ENCODE data around the gene HMGA1. TPM values are rescaled to one million over a fixed set of nuclear protein-coding genes. Genes with fewer than 3 reads are reported as not detected.

Gene HMGA1
- total RNA-seq, 4 donors from 2014 or later = 8.1 to 24.5 (median 18.1) TPM

DNA sequence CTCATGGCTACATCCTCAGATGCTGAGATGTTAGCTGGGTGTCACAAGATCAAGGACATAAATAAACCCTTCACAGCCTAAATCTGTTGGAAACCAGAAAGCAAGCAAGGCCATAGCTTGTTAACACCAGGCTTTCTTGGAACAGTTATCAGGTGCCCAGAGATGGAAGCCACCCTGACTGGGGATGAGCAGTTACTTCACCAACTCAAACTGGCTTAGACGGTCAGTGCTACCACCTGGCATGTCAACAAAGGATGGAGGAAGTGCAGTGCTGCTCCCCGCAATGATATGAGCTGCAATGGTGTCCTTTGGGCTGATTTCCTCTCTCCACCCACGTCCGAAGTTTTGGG, 41.1 kb downstream of the HMGA1 start:
- no peaks in the 10 kb centered on the region for H3K27me3 ChIP-seq
- no peak overlapping the region for H3K27ac ChIP-seq
- H3K36me3 ChIP-seq = peaks cover 0 to 32% of the 10 kb centered on the region in 2 donors
- no peak for ATAC-seq
- H3K9me3 ChIP-seq = no peaks in the 10 kb centered on the region
- no peak overlapping the region for H3K4me3 ChIP-seq
- TF ChIP-seq EP300 (IDR thresholded peaks at IDR 0.05) (no peak), POLR2A (IDR thresholded peaks at IDR 0.05) (no peak)
- peaks cover 0 to 11% (median 0%) of the 10 kb centered on the region in 3 donors for H3K4me1 ChIP-seq
- WGBS, 2 donors (ENCODE audit: low coverage in 1 of 2) = 88% methylated on average over 4 of the region's 4 CpGs; no CpG with 5 or more reads in 1 of the 2 donors

DNA sequence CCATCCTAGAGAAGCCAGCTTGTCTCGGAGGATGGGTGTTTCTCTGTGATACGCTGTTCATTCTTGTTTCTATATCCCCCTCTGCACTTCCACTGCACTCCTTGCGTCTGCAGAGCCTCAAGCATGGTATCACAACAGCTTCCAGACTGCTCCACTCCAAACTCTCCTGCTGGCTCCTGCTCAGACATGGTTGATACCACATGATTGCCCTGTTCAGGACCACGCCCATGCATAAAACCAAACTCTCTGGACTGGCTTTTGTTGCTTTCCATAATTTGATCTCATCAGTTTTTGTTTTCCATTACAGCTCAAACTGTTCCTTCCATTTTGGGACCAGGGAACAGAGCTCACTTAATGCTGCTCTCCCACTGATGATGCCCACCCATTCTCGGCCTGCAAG, 42.2 kb downstream of the HMGA1 start:
- no peaks in the 10 kb centered on the region for H3K27me3 ChIP-seq
- TF ChIP-seq, protein P1, sequence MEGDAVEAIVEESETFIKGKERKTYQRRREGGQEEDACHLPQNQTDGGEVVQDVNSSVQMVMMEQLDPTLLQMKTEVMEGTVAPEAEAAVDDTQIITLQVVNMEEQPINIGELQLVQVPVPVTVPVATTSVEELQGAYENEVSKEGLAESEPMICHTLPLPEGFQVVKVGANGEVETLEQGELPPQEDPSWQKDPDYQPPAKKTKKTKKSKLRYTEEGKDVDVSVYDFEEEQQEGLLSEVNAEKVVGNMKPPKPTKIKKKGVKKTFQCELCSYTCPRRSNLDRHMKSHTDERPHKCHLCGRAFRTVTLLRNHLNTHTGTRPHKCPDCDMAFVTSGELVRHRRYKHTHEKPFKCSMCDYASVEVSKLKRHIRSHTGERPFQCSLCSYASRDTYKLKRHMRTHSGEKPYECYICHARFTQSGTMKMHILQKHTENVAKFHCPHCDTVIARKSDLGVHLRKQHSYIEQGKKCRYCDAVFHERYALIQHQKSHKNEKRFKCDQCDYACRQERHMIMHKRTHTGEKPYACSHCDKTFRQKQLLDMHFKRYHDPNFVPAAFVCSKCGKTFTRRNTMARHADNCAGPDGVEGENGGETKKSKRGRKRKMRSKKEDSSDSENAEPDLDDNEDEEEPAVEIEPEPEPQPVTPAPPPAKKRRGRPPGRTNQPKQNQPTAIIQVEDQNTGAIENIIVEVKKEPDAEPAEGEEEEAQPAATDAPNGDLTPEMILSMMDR (IDR thresholded peaks at IDR 0.05) = no peak
- TF ChIP-seq POLR2AphosphoS5 (IDR thresholded peaks at IDR 0.05) (no peak), EP300 (IDR thresholded peaks at IDR 0.05) (no peak), POLR2A (IDR thresholded peaks at IDR 0.05) (no peak)
- H3K4me1 ChIP-seq = peaks cover 0 to 18% (median 0%) of the 10 kb centered on the region in 3 donors
- peaks cover 0 to 37% of the 10 kb centered on the region in 2 donors for H3K36me3 ChIP-seq
- no peak overlapping the region for H3K4me3 ChIP-seq
- H3K9me3 ChIP-seq = no peaks in the 10 kb centered on the region
- WGBS, 2 donors (ENCODE audit: low coverage in 1 of 2) = 85 to 100% methylated on average over 4 to 5 of the region's 5 CpGs
- no peak for ATAC-seq
- H3K27ac ChIP-seq = no peak overlapping the region

DNA sequence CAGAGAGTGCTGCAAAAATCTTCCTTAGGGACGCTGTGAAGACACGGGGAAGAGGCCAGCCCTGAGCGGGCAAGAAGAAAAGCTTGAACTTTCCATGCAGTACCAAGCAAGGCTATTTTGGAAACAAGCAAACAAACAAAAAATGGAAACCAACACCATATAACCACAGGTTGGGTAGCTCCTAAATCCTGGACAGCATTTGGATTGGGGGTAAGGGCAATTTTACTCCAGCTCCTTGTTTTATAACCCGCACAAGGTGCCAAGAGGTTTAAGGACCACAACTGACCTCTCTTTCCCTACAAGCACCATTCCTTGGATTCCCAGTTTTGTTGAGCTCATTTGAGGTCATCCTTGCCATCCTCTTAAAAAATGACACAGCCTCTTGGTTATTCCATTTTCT, 43.5 kb downstream of the HMGA1 start:
- 78 to 100% methylated on average over 1 to 4 of the region's 4 CpGs for WGBS, 2 donors (ENCODE audit: low coverage in 1 of 2)
- TF ChIP-seq EP300 (IDR thresholded peaks at IDR 0.05) = no peak
- no peak for TF ChIP-seq POLR2AphosphoS5 (IDR thresholded peaks at IDR 0.05)
- no peak overlapping the region for H3K4me3 ChIP-seq
- peaks cover 0 to 45% of the 10 kb centered on the region in 2 donors for H3K36me3 ChIP-seq
- no peak for ATAC-seq
- H3K27ac ChIP-seq = no peak overlapping the region
- no peaks in the 10 kb centered on the region for H3K9me3 ChIP-seq
- H3K27me3 ChIP-seq = no peaks in the 10 kb centered on the region
- peaks cover 0 to 24% (median 1%) of the 10 kb centered on the region in 3 donors for H3K4me1 ChIP-seq

DNA sequence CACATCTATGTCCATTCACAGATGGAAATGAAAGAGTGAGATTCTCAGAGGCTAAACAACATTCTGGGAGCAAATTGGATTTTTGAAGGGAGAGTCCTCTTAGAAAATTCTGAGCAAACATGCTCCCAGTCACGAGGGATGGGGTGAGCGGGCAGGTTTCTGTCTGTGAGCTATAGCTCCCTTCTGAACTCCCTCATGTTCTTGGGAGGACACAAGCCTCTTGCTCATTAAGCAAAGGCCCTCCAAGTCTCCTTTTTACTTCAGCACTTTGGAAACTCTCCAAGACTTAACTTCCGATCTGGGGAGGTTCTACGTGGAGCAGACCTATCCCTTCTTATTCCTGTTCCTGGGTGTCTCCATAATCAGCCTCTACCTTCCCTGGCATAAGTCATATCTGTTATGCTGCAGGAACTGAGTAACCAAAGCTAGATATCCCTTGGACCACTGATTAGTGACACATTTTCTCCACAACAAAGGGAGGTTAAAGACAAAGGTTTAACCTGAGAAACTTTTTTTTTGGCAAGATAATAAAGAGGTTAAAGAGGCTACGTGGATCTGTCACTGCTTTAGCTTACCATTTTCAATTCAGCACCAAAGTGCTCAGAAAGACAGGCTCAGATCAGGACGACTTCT, 45.1 kb downstream of the HMGA1 start:
- TF ChIP-seq EP300 (IDR thresholded peaks at IDR 0.05) (no peak), POLR2AphosphoS5 (IDR thresholded peaks at IDR 0.05) (no peak), POLR2A (IDR thresholded peaks at IDR 0.05) (no peak)
- TF ChIP-seq, protein P1 (IDR thresholded peaks at IDR 0.05) = no peak
- Histone ChIP-seq H3K27ac (no peak overlapping the region), H3K4me3 (no peak overlapping the region), H3K36me3 (peaks cover 0 to 45% of the 10 kb centered on the region in 2 donors), H3K9me3 (no peaks in the 10 kb centered on the region), H3K27me3 (no peaks in the 10 kb centered on the region), H3K4me1 (peaks cover 0 to 31% (median 3%) of the 10 kb centered on the region in 3 donors)
- ATAC-seq = no peak
- 78 to 90% methylated on average over 5 to 6 of the region's 6 CpGs for WGBS, 2 donors (ENCODE audit: low coverage in 1 of 2)

DNA sequence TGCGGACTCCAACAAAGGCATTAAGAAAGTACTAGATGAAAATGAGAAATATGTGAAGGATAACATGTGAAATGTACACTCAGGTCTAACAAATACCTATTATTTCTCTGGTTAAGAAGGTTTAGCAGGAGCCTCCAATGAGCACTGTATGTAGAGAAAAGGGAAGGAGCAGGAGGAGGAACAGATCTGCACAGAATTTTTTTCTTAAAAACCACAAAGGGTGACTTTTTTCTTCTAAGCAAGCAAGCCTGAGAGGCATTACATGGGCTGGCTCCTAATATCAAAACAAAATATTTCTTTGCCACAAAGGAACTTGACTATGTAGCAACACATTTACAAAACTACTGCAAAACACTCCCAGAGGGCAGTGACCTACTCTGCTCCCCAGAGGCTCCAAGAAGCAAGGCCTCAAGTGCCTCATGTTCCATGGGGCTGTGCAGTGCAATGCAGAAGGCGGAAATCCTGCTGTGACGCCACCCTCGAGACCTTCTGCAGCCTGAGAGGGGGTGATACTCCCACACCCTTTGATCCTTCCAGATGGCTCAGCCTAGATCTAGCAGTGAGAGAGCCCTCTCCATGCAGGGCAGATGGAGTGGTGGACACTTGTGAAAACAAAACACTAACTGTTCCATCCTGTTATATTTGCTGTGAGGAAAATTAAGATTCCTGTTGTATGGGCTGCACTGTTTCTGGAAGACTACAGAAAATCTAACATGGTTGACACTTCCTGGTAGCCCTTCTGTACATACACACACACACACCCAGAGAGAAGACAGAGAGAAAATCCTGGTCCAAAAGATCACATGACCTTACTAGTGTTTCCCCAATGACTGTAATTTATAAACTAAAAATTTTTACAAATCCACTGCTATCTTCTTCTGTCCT, 48.1 kb downstream of the HMGA1 start:
- Histone ChIP-seq H3K27ac (peak overlapping the region in 3 of 4 donors; percentile 21 to 43 (median 24)), H3K27me3 (no peaks in the 10 kb centered on the region), H3K4me1 (peaks cover 0 to 45% (median 3%) of the 10 kb centered on the region in 3 donors), H3K9me3 (no peaks in the 10 kb centered on the region), H3K36me3 (peaks cover 0 to 45% of the 10 kb centered on the region in 2 donors), H3K4me3 (no peak overlapping the region)
- ATAC-seq = peak; percentile 90
- 80 to 83% methylated on average over 1 to 4 of the region's 4 CpGs for WGBS, 2 donors (ENCODE audit: low coverage in 1 of 2)
- TF ChIP-seq, protein P1 (IDR thresholded peaks at IDR 0.05) = no peak
- no peak for TF ChIP-seq POLR2A (IDR thresholded peaks at IDR 0.05)
- TF ChIP-seq POLR2AphosphoS5 (IDR thresholded peaks at IDR 0.05) = peak; percentile 26
- no peak for TF ChIP-seq EP300 (IDR thresholded peaks at IDR 0.05)
